Endothelial cell of umbilical vein (primary cell): Measurements from ENCODE around the gene AMBP. TPM values are rescaled to one million over a fixed set of nuclear protein-coding genes. Genes with fewer than 3 reads are reported as not detected.

Experiments used
- BruUV-seq: library from RNA; stranded (reverse); fragments of 400-500 nt; replicated peaks from 2 replicates; lab custom pipeline; 2021; lab: Mats Ljungman, UMichigan
- CTCF ChIA-PET: fragments of 300-600, 350-600 bp; sonication (Branson Sonifier 250); formaldehyde crosslinking; loops from one replicate; lab custom pipeline; 2021; ENCODE audit warnings: antibody characterized with exemption, inconsistent platforms; lab: Charles Lee
- POLR2A ChIA-PET: fragments of 300-600, 350-600 bp; sonication (Branson Sonifier 250); formaldehyde crosslinking; loops from one replicate; lab custom pipeline; 2021; ENCODE audit warnings: antibody characterized with exemption, inconsistent platforms; lab: Charles Lee
- DNase-seq: peaks from one replicate; pipeline ENCODE4 v3.0.0-alpha.2; 2011; ENCODE audit warnings: low read depth, low spot score
- FAIRE-seq: peaks from 2 replicates; lab custom pipeline; 2011; peaks lifted over from hg19 to GRCh38; lab: Jason Lieb, UNC
- H2AFZ ChIP-seq: 2 replicates; pipeline ENCODE4 v1.6.0; 2012; ENCODE audit warnings: low read depth, low read length, control low read depth, inconsistent platforms
- H3K27ac ChIP-seq: 2 replicates; pipeline ENCODE4 v1.5.1; 2011; ENCODE audit warnings: low read depth, mild to moderate bottlenecking, control low read depth, low read length, moderate library complexity; ENCODE audit not compliant: insufficient read depth
- H3K27me3 ChIP-seq, 2 experiments: 2 replicates each; pipeline versions ENCODE4 v1.6.0 to v1.6.1; 2011; ENCODE audit warnings: low read length in 2 of 2, mixed read lengths in 1 of 2; ENCODE audit not compliant: control insufficient read depth in 2 of 2, insufficient read depth in 2 of 2
- H3K36me3 ChIP-seq, 2 experiments: 2 replicates in 1 of 2; 3 replicates in 1 of 2; pipeline ENCODE4 v1.5.1; 2011; ENCODE audit warnings: low read length in 2 of 2, mild to moderate bottlenecking in 1 of 2, moderate library complexity in 1 of 2; ENCODE audit not compliant: control insufficient read depth in 2 of 2, insufficient read depth in 2 of 2; ENCODE audit errors: extremely low read depth in 1 of 2
- H3K4me1 ChIP-seq: 3 replicates; pipeline ENCODE4 v1.5.1; 2011; ENCODE audit warnings: mild to moderate bottlenecking, low read length; ENCODE audit not compliant: control insufficient read depth, insufficient read depth; ENCODE audit errors: extremely low read depth
- H3K4me2 ChIP-seq: 2 replicates; pipeline ENCODE4 v1.6.1; 2011; ENCODE audit warnings: low read length, control low read depth, mixed read lengths; ENCODE audit not compliant: insufficient read depth
- H3K4me3 ChIP-seq, 3 experiments: fragments of 200-600 bp in 1 of 3; sonication (generic), shearing (Covaris generic) in 1 of 3; replicated peaks in 1 of 3; 2 replicates each; pipeline ENCODE4 v1.5.1; 2011 to 2016; ENCODE audit warnings: control low read depth in 3 of 3, low read length in 3 of 3, mild to moderate bottlenecking in 2 of 3, inconsistent platforms in 1 of 3, low read depth in 1 of 3, moderate library complexity in 1 of 3; ENCODE audit not compliant: insufficient read depth in 1 of 3
- H3K79me2 ChIP-seq: 2 replicates; pipeline ENCODE4 v1.6.0; 2012; ENCODE audit warnings: low read length, inconsistent platforms; ENCODE audit not compliant: control insufficient read depth, insufficient read depth
- H3K9ac ChIP-seq: replicated peaks from 2 replicates; pipeline ENCODE3; 2011; ENCODE audit warnings: low read length, control low read depth; ENCODE audit not compliant: insufficient read depth; ENCODE audit errors: extremely low read depth
- H3K9me1 ChIP-seq: replicated peaks from 3 replicates; pipeline ENCODE4 v1.6.0; 2011; ENCODE audit warnings: mild to moderate bottlenecking, low read length; ENCODE audit not compliant: control insufficient read depth, insufficient read depth; ENCODE audit errors: extremely low read depth
- H3K9me3 ChIP-seq: replicated peaks from 2 replicates; pipeline ENCODE4 v1.5.1; 2012; ENCODE audit warnings: low read length, inconsistent platforms; ENCODE audit not compliant: control insufficient read depth, insufficient read depth
- H4K20me1 ChIP-seq: replicated peaks from 2 replicates; pipeline ENCODE3; 2011; ENCODE audit warnings: mild to moderate bottlenecking, low read length; ENCODE audit not compliant: control insufficient read depth, insufficient read depth; ENCODE audit errors: extremely low read depth
- EZH2 ChIP-seq: IDR thresholded peaks from 2 replicates; pipeline ENCODE4 v1.6.1; 2012; ENCODE audit warnings: borderline replicate concordance, low read depth, mild to moderate bottlenecking, moderate library complexity, low read length, inconsistent platforms; ENCODE audit not compliant: severe bottlenecking
- FOS ChIP-seq: IDR thresholded peaks from 2 replicates; pipeline ENCODE4 v1.6.1; 2011; ENCODE audit warnings: mild to moderate bottlenecking, low read length, moderate library complexity, borderline replicate concordance; ENCODE audit not compliant: insufficient read depth
- GATA2 ChIP-seq: IDR thresholded peaks from 2 replicates; pipeline ENCODE4 v1.7.0; 2011; ENCODE audit warnings: low read depth, mild to moderate bottlenecking, moderate library complexity, mixed read lengths, low read length; ENCODE audit not compliant: insufficient read length, insufficient read depth
- JUN ChIP-seq: IDR thresholded peaks from 2 replicates; pipeline ENCODE4 v1.6.1; 2011; ENCODE audit warnings: borderline replicate concordance, low read depth; ENCODE audit not compliant: insufficient read length, insufficient read depth
- MYC ChIP-seq: IDR thresholded peaks from one replicate; pipeline ENCODE4 v1.6.1; 2011; ENCODE audit warnings: mild to moderate bottlenecking, low read depth, low read length
- POLR2A ChIP-seq: IDR thresholded peaks from 2 replicates; pipeline ENCODE4 v1.6.1; 2012; ENCODE audit warnings: low read depth, mild to moderate bottlenecking, control low read depth, low read length
- POLR2AphosphoS5 ChIP-seq: IDR thresholded peaks from 2 replicates; pipeline ENCODE4 v1.6.1; 2012; ENCODE audit warnings: low read depth, mild to moderate bottlenecking, control low read depth, low read length, moderate library complexity; ENCODE audit not compliant: insufficient read depth
- dilution Hi-C: fragments of 300-500 bp; cut with MboI; formaldehyde crosslinking; loops from one replicate; pipeline ENCODE4 v1.15.0; 2019; ENCODE audit warnings: low sequenced_read_pairs; ENCODE audit not compliant: extremely low pct_ligation_motif_present
- intact Hi-C: fragments of 100-400 bp; cut with micrococcal nuclease; formaldehyde crosslinking; loops from one replicate; pipeline ENCODE4 v1.10.0; 2022
- polyA plus RNA-seq, 4 experiments: library from polyadenylated mRNA; depleted of rRNA in 3 of 4; stranded (reverse) in 3 of 4; unstranded in 1 of 4; fragments of >200 nt; gene quantifications; 2 replicates each; pipeline versions ENCODE4 v1.2.1 to v1.2.3, GENCODE V29; 2011 to 2012; ENCODE audit warnings: missing spikeins in 1 of 4
- total RNA-seq: library from RNA; stranded (reverse); gene quantifications from 2 replicates; pipeline ENCODE4 v1.2.3, GENCODE V29; 2021
- TF ChIP-seq, protein P1 (sequence below): IDR thresholded peaks from 2 replicates; pipeline ENCODE4 v1.6.1; 2011; ENCODE audit not compliant: insufficient read depth, insufficient read length
- TF ChIP-seq, protein P2 (sequence below), 2 donors: IDR thresholded peaks; 1 replicate in 1 of 2; 2 replicates in 1 of 2; pipeline ENCODE4 v1.5.1; 2011; ENCODE audit warnings: low read length in 2 of 2, mild to moderate bottlenecking in 2 of 2, moderate library complexity in 2 of 2, control low read depth in 1 of 2, inconsistent platforms in 1 of 2, low read depth in 1 of 2; ENCODE audit not compliant: insufficient read depth in 1 of 2; ENCODE audit errors: extremely low read depth in 1 of 2

The AMBP gene
- total and polyA plus RNA-seq, 2 donors (not counting 3 experiments of a cell fraction or from before 2014, with no cell fraction given), result not detected

DNA sequence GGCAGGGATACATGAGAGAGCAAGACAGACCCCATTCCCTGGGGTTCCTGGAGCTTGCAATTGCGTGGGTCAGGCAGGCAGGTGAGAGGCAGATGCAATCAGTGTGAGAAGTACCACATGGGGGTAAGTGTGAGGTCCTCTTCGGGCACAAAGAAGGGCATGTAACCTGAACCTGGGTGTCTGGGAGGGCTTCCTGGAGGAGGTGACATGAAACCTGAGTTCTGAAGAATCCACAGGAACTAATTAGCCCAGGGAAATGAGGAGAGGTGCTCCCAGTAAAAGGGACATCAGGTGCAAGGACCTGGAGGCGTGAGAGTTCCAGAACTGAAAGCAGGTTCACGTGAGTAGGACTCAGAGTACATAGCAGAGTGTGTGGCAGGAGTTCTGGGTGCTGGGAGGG is 2.5 kb downstream of the AMBP start:
- intact Hi-C loops (no loop called here), dilution Hi-C loops (loop anchor here (25.0 kb wide), 1 partner anchor 212 kb away; no protein-coding TSS in a partner anchor)
- no peaks in the 10 kb centered on the region for H3K4me1 ChIP-seq
- no peaks in the 10 kb centered on the region for H3K36me3 ChIP-seq
- no peak overlapping the region for H3K27ac ChIP-seq
- no peak overlapping the region for H2AFZ ChIP-seq
- ChIA-PET CTCF (interaction anchor here (1.5 to 1.7 kb wide), 2 partner anchors 32 to 215 kb away, joined by 6 to 7 read pairs; no protein-coding TSS in a partner anchor), POLR2A (no interaction called here)
- BruUV-seq, result no TSS peak
- FAIRE-seq, result no peak
- H3K27me3 ChIP-seq, result peaks cover 2 to 18% of the 10 kb centered on the region in 2 experiments
- TF ChIP-seq POLR2AphosphoS5, result no peak
- TF ChIP-seq POLR2A, result no peak
- TF ChIP-seq JUN, result no peak
- TF ChIP-seq, protein P1, sequence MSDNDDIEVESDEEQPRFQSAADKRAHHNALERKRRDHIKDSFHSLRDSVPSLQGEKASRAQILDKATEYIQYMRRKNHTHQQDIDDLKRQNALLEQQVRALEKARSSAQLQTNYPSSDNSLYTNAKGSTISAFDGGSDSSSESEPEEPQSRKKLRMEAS, result no peak
- TF ChIP-seq, protein P2, sequence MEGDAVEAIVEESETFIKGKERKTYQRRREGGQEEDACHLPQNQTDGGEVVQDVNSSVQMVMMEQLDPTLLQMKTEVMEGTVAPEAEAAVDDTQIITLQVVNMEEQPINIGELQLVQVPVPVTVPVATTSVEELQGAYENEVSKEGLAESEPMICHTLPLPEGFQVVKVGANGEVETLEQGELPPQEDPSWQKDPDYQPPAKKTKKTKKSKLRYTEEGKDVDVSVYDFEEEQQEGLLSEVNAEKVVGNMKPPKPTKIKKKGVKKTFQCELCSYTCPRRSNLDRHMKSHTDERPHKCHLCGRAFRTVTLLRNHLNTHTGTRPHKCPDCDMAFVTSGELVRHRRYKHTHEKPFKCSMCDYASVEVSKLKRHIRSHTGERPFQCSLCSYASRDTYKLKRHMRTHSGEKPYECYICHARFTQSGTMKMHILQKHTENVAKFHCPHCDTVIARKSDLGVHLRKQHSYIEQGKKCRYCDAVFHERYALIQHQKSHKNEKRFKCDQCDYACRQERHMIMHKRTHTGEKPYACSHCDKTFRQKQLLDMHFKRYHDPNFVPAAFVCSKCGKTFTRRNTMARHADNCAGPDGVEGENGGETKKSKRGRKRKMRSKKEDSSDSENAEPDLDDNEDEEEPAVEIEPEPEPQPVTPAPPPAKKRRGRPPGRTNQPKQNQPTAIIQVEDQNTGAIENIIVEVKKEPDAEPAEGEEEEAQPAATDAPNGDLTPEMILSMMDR (IDR thresholded peaks at IDR 0.05; ENCODE audit: extremely low read depth in 1 of 2, insufficient read depth in 1 of 2, low read depth in 1 of 2, low read length in 2 of 2), result no peak
- TF ChIP-seq MYC, result no peak
- TF ChIP-seq FOS, result no peak
- no peak for TF ChIP-seq GATA2
- TF ChIP-seq EZH2, result no peak
- H3K79me2 ChIP-seq, result no peaks in the 10 kb centered on the region
- H3K4me2 ChIP-seq, result no peak overlapping the region
- H3K9me1 ChIP-seq, result no peaks in the 10 kb centered on the region
- no peak overlapping the region for H3K4me3 ChIP-seq
- H3K9ac ChIP-seq, result no peak overlapping the region
- DNase-seq, result no peak
- no peaks in the 10 kb centered on the region for H3K9me3 ChIP-seq
- H4K20me1 ChIP-seq, result no peaks in the 10 kb centered on the region
